GM21529 (cell line): ENCODE data around the gene STARD9.
"Not testable (repeated sequence)": the region's sequence is repeated elsewhere in the genome, so short reads cannot be mapped to it uniquely, and the experiment has no call there.

Experiments used
- ATAC-seq: cut with Tn5 transposase; IDR thresholded peaks from one replicate; pipeline ENCODE4 v1.9.1; 2021; ENCODE audit not compliant: unreplicated experiment

STARD9 gene

DNA sequence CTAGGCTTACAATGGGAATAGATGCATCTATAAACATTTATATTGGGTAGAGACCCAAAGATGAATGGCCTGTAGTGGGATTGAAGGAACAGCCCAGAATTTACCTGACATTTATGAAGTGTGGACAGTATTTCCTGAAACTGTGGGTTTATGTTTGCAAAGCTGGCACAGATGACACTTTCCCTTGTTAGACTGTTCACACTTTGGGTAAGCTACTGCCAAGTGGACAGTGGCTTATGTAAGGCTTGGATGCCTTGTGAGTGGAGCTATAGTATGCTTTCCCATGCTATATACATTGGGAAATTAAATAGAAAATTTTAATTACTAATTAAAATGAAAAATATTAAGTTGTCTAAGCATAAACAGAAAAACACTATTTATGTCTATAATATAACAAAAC, 48.5 kb downstream of the STARD9 start:
- ATAC-seq = no peak

DNA sequence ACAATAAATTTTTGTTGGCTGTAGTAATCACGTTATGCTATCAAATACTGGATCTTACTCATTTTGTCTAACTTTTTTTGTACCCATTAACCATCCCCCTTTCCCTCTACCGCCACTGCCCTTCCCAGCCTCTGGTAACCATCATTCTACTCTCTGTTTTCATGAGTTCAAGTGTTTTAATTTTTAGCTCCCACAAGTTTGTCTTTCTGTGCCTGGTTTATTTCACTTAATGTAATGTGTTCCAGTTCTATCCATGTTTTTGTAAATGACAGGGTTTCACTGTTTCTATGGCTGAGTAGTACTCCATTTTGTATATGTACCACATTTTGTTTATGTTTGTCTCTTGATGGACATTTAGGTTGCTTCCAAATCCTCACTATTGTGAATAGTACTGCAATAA, 52.1 kb downstream of the STARD9 start:
- no peak for ATAC-seq

DNA sequence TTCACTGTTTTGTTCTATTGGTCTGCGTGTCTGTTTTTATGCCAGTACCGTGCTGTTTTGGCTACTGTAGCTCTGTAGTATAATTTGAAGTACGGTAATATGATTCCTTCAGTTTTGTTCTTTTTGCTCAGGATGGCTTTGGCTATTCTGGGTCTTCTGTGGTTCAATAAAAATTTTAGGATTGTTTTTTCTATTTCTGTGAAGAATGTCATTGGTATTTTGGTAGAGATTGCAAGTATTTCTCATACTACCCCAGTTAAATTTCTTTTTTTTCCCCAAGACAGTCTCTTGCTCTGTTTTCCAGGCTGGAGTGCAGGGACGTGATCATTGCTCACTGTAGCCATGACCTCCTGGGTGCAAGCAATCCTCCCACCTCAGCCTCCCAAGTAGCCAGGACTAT, 53.4 kb downstream of the STARD9 start:
- ATAC-seq = no peak

DNA sequence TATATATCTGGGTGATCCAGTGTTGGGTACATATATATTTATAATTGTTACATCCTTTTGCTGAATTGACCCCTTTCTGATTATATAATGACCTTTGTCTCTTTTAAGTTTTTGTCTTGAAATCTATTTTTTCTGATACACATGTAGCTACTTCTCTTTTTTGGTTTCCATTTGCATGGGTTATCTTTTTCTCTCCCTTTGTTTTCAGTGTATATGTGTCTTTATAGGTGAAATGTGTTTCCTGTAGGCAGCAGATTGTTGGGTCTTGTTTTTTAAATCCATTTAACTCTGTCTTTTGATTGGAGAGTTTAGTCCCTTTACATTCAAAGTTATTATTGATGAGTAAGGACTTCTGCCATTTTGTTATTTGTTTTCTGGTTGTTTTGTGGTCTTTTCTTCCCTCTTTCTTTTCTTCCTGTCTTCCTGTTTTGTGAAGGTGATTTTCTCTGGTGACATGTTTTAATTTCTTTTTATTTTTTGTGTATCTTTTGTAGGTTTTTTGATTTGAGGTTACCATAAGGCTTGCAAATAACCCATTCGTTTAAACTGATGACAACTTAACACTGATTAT, 56.8 kb downstream of the STARD9 start:
- ATAC-seq = no peak

DNA sequence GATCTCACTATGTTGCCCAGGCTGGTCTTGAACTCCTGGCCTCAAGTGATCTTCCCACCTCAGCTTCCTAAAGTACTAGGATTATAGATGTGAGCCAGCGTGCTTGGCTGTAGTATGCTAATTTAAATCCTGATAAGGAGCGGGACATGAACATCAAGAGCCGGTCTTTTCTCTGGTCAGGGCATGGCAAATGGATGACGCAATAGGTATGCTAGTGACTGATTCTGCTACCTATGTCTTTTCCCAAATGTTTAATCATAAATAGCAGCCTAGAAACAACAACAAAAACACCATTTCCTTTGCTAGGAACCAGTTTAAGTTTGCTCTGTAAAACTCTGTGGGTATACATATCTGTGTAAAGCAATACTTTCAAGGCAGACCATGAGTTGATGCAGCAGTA, 64.7 kb downstream of the STARD9 start:
- no peak for ATAC-seq

DNA sequence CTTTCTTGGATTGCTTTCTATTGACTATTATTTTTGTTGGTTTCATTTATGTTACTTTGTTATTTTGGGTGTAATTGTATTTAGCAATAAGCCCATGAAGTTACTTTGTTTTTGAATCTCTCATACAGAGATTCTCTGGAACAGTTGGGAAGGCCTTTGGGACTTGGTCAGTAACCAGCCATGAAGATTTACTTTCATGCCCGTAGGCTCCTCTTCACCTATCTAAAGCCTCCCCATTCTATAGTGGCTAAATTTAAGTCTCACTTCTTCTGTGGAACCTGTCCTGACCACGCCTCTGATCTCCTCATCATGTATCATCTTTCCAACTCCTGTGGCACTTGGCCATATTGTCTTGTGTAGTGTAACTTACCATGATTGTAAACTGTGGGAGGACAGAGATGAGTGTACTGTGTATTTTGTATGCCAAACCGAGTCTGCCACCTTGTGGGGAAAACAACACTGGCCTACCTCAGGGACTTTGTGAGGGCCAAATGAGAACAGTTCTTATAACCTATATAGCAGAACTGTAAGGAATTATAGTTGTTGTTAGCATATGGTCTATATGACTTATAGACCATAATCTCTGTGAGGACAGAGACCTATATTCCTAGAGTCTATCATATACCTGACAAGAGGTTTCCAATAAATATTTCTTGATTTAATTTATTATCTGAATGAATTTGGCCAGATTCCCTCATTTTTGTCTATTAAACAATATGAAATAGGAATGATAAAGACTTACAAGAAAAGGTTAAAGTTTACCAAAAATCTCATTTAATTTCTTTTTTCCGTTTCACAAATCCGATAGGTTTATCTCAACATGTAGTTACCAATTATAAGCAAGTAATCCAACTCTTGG, 75.0 kb downstream of the STARD9 start:
- ATAC-seq = no peak

DNA sequence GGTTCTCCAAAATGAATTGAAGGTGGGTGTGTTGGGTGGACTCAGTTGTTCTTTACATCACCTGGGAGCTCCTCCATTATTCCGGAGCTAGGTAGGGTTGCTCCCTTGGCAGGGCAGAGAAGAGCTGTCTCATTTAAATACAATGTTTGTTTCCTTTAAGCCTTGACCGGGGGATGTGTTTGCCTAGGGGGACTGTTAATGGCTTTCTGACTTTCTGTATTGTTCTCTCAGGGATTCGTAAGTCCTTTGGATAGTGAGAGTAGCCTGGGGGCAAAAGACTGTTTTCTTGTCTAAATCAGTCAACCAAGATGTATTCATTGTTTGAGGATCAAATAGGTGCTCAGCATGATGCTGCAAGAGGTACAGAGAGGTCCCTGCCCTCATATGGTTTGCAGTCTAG, 90.4 kb downstream of the STARD9 start:
- ATAC-seq = no peak

DNA sequence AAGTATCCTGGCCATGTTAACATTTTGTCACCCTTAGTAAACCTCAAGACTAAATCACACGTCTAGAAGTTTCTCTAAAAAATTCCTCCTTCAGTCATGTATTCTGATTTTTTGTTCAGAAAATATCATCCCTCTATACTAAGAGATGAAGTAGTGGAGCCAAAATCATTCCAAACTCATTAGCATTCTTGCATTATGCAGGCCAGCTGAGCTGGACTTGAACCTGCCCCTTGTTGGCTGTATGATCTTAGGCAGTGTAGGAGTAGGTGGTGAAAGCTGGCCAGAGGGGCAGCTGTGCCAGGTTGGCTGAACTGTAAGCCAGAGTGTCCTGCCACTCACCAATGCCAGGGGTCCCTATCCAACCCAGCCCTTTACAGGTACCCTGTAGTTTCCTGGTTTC, 92.4 kb downstream of the STARD9 start:
- ATAC-seq = no peak

DNA sequence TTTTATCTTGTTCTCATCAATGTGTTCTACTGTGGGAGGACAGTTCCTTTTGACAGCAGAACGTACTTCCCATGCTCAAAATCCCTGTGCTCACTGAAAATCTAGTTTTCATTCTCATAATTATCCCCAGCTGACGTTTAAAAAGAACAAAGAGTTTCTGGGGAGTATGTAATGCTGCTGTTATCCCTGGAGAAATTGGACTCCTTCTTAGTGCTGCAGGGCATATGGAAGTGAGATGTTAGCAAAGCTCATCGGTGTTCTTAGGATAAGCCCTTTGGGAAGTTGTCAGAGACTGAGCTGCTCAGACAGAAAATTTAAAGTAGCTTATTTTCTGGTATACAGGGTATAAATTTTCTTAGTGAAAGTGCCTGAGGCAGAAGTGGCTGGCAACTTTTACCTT, 95.0 kb downstream of the STARD9 start:
- ATAC-seq = no peak

DNA sequence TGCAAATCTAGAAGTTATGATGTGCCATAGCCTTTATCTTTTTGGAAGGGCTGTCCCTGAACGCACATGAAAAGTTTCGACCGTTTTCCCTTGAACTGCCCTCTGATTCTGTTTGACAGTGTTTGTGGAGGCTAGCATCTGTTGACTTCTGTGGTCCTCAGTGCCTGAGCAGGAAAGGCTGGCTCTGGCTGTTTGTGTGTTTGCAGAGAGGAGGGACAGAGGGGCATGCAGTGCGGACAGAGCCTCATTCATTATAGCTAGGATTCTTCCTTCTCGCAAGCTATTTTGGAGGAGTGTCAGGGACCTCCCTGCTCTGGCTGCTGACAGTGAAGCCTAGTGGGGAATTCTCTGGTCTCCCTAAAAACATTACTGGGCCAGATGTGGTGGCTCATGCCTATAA, 97.0 kb downstream of the STARD9 start:
- ATAC-seq = no peak

DNA sequence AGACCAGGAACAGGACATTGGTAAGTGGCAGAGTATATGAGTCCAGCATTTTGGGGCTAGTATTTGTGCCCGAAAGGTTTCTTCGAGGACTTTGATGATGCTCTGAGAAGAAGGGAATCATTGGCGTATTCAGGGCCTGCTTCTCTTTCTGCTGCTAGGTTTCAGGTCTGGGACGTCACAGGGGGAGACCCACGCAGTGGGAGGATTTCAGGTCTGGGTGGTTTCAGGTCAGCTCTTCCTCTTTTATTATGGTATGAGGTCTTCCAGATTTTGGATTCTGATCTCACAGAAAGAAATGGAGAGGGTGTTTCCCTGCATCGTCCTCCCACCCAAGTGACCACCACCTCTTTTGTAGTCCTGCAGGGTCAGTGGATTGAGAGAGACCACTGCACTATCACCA, 99.1 kb downstream of the STARD9 start:
- ATAC-seq = no peak

DNA sequence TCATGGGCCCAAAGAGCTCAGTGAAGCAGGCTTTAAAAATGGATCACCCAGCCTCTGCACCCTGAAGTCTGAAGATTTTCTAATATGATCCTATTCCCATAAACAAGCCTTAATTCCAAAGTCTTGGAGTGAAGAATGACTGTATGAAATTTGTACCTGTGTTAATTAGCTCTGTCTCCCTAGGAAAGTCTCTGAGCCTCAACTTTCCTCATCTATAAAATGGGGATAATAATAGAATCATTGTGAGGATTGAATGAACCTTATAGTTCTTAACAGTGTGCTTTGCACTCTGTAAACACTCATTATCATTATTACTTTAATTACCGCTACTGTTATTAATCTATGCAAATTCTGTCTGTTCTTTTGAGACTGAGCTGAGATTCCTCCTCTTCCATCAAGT, 99.6 kb downstream of the STARD9 start:
- no peak for ATAC-seq

DNA sequence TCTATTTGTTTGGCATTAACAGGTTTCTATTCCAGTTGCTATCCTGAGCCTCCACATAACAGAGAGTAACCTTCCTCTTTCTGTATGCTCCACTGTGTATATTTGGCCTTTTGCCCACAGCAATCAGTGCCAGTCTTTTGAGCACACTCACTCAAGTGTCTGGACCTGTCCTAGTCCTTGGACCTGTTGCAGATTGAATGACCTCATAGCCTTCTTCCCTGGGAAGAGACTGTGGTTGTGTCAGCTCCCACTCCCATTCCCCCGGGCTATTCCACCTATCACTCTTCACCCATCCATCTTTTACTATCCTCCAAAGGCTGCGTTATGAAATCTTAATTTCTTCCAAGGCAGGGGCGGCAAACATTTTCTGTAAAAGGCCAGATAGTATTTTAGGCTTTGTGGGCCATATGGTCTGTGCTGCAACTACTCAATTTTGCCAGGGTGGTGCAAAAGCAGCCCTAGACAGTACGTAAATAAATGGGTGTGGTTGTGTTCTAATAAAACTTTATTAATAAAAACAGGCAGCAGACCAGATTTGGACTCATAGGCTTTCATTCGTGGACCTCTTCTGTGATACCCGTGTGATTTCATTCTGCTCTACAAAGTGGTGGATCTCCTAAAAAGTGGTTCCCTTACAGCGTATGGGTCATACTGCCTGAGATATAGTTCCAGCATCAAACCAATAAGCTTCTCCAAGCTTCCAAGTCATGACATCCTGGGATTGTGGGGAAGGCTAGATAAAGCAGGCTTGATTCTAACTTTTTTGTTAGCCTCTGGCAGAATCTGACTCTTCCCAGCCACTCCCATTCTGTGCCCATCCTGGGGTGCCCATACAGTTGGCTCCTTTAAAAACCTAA, 104.1 kb downstream of the STARD9 start:
- no peak for ATAC-seq

DNA sequence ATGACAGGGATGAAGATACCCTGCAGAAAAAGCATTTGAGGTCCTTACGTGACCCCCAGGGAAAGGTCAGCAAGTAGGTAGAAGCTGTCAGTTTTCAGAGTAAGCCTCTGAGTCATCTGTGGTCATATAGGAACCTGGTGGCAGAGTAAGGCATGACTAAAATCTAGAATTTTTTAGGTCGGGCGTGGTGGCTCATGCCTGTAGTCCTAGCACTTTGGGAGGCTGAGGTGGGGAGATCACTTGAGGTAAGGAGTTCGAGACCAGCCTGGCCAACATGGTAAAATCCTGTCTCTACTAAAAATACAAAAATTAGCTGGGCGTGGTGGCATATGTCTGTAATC, 104.7 kb downstream of the STARD9 start:
- ATAC-seq = not testable (repeated sequence)

DNA sequence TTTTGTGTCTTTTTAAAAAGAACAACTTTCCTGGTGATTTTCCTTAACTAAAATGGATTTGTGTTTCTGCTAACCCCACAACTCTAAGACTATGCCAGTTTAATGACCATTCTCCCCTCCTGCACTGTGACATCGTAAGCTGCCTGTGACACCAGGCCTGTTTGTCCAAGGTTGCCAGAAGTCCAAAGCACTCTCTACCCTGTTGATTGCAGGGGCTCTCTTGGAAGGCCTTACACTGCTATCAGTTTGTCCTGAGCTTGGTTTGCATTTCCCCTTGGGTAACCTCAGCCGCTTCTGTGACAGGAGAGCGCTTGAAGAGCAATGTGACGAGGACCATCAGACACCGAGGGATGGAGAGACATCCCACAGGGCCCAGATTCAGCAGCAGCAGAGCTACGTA, 105.7 kb downstream of the STARD9 start:
- ATAC-seq = no peak

DNA sequence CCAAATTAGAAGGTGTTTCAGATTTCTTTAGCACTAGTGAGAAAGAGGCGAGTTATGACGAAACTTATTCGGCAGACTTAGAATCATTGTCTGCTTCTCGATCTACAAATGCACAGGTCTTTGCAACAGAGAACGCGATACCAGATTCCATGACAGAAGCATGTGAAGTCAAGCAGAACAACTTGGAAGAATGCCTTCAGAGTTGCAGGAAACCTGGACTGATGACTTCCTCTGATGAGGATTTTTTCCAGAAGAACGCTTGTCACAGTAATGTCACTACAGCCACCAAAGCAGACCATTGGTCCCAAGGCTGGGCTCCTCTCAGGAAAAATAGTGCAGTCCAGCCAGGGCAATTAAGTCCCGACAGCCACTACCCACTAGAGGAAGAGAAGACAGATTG, 110.9 kb downstream of the STARD9 start:
- no peak for ATAC-seq

DNA sequence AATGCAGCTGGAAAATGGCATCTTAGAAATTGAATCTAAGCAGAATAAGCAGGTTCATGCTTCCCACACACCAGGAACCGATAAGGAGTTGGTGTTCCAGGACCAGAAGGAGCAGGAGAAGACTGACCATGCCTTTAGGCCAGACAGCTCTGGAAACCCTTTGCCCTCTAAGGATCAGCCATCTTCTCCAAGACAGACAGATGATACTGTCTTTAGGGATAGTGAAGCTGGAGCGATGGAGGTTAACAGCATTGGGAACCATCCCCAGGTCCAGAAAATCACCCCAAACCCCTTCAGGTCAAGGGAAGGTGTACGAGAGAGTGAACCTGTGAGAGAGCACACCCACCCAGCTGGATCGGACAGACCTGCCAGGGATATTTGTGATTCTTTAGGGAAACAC, 112.3 kb downstream of the STARD9 start:
- no peak for ATAC-seq

DNA sequence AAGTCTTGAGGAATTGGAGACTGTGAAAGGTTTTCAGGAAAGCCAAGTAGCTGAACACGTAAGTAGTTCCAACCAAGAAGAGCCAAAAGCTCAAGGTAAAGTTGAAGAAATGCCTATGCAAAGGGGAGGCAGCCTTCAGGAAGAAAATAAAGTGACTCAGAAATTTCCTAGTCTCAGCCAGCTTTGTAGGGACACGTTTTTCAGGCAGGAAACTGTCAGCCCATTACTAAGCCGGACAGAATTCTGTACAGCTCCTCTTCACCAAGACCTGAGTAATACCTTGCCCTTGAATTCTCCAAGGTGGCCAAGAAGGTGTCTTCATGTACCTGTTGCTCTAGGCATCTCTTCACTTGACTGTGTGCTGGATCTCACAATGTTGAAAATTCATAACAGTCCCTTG, 112.9 kb downstream of the STARD9 start:
- no peak for ATAC-seq

DNA sequence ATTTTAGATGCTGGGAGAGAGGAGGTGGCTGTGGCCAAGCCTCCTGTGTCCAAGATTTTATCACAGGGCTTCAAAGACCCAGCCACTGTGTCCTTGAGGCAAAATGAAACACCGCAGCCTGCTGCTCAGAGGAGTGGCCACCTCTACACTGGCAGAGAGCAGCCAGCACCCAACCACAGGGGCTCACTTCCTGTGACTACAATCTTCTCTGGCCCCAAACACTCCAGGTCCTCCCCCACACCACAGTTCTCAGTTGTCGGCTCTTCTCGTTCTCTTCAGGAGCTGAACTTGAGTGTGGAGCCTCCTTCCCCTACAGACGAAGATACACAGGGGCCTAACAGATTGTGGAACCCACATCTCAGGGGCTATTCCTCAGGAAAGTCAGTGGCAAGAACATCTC, 115.9 kb downstream of the STARD9 start:
- ATAC-seq = no peak

DNA sequence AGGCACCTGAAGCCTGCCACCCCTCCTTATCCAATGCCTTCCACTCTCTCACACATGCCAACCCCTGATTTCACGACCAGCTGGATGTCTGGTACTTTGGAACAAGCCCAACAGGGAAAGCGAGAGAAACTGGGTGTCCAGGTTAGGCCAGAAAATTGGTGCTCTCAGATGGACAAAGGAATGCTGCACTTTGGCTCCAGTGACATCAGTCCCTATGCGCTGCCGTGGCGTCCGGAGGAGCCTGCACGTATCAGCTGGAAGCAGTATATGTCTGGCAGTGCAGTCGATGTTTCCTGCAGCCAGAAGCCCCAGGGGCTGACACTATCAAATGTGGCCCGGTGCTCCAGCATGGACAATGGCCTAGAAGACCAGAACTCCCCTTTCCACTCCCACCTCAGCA, 116.4 kb downstream of the STARD9 start:
- no peak for ATAC-seq

DNA sequence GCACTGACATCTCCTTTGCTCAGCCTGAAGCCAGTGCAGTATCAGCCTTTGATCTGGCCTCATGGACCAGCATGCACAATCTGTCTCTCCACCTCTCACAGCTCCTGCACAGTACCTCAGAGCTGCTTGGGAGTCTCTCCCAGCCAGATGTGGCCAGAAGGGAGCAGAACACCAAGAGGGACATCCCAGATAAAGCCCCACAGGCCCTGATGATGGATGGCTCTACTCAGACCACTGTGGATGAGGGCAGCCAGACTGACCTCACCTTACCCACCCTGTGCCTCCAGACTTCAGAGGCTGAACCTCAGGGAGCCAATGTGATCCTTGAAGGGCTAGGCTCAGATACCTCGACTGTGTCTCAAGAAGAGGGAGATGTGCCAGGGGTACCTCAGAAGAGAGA, 117.1 kb downstream of the STARD9 start:
- no peak for ATAC-seq

DNA sequence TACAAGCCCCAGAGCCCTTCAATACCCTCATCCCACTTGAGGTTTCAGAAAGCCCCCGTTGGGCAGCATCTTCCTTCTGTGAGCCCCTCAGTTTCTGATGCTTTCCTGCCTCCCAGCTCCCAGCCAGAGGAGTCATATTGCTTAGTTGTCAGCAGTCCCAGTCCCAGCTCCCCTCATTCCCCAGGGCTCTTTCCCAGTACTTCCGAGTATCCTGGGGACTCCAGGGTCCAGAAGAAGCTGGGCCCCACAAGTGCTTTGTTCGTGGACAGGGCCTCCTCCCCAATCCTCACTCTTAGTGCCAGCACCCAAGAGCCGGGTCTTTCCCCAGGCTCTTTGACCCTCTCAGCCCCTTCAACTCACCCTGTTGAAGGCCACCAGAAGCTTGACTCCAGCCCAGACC, 117.6 kb downstream of the STARD9 start:
- ATAC-seq = no peak
